ENCODE results near the gene KCNQ1OT1.
"Not testable (repeated sequence)": the region's sequence is repeated elsewhere in the genome, so short reads cannot be mapped to it uniquely, and the experiment has no call there.

KCNQ1OT1 gene

DNA sequence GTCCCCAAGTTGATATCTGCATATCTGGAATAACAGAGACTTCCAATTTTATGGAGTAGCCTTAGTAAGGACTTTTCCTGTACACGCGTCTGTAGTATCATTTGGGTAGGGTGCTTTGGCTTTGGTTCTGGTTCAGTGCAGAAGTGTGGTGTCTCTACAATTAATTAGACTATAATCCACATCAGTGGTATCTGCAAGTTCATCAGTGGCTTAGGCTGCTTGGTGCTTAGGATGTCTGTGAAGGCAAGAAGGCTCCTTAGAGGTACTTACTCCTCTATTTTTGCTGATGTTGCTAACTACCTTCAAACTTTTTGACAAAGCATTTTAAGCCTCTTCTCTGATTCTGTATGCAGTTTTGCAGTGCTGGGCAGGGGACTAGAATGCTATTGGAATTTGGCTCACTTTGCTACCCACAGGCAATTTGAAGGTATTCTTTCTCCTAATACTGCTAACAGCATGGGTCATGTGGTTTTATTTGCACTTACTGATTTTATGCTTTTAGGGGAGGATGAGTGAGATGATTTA is 49.4 kb downstream of the KCNQ1OT1 start:
- no peak for DNase-seq

GRCh38 chr11:2649848-2650247 is 49.9 kb downstream of the KCNQ1OT1 start:
- DNase-seq, result no peak

DNA sequence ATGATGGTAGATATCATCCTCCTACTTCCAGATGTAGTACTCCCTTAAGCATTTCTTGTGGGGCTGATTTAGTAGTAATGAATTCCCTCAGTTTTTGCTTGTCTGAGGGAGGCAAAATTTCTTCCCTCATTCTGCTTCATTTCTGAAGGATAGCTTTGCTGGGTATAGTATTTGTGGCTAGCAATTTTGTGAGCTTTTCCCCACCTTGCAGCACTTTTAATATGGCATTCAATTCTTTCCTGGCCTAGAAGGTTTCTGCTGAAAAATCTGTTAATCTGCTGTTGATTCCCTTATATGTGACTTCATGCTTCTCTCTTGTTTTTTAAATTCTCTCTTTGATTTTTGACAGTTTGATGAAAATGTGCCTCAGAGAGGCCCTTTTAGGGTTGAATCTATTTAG is 50.4 kb downstream of the KCNQ1OT1 start:
- DNase-seq, result no peak

DNA sequence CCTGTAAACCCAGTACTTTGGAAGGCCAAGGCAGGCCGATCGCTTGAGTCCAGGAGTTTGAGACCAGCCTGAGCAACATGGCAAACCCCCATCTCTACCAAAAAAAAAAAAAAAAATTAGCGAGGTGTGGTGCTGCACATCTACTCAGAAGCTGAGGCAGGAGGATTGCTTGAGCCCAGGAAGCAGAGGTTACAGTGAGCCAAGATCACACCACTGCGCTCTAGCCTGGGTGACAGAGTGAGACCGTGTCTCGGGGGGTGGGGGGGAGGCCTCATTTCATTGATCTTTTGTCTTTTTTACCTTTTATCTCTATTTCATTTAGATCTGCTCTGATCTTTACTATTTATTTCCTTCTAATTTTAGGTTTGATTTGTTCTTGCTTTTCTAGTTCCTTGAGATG is 51.8 kb downstream of the KCNQ1OT1 start:
- no peak for DNase-seq

GRCh38 chr11:2647167-2647566 is 52.6 kb downstream of the KCNQ1OT1 start:
- no peak for DNase-seq

DNA sequence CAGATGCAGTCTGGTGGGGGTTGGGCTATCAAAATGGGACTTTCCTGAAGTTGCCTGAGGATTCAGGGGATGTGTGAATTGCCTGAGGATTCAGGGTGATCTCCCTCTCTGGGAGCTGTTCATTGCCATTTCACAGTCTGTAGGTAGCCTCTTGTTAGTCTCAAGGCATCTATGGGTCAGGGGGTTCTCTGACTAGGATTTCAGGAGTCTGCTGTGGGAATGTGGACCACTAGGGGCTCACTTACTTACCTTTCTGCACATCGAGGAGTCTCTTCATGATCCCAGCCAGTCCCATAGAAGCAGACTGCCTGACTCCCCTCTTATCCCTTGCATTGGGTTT is 54.0 kb downstream of the KCNQ1OT1 start:
- DNase-seq, result no peak

DNA sequence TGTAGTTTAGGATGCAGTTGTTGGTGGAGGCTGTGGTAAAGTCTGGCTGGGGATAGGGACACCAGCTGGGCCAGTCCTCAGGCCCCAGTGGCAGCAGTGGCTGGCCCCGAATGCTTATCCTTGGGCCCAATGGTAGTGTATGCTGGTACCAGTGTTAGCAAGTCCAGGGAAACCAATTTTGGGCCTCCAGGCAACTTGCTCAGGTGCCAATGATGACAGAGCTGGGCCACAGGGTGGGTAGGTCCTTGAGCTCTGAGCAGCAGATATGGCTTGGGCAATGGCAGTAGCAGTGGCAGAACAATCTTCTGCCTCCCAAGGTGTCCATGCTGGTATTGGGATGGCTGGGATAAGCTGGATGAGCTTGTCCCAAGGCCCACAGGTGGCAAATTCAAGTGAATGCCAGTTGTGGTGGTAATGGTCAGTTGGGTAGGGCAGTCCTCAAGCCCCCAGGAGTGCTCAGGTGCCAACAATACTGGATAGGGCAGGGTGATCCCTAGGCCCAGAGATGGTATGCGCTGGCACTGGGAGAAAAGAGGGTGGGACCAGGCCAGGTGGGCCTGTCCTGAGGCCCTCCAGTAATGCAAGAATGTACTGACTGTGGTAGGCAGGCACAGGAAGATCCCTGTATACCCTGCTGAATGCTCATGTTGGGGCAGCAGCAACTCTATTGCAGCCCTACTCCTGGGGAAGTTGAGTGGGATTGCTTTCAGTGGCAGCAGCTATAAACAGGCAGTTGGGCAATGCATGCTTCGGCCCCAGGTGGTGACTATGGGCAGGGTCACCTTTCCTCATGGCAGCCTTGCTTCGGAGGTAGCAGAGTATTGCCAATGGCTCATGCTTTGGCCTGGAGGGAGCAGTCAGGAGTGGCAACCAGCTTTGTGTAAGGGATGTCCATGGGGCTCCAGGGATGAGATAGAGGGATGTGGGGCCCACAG is 54.7 kb downstream of the KCNQ1OT1 start:
- DNase-seq, result no peak

GRCh38 chr11:2643746-2644145 is 56.0 kb downstream of the KCNQ1OT1 start:
- DNase-seq, result no peak

DNA sequence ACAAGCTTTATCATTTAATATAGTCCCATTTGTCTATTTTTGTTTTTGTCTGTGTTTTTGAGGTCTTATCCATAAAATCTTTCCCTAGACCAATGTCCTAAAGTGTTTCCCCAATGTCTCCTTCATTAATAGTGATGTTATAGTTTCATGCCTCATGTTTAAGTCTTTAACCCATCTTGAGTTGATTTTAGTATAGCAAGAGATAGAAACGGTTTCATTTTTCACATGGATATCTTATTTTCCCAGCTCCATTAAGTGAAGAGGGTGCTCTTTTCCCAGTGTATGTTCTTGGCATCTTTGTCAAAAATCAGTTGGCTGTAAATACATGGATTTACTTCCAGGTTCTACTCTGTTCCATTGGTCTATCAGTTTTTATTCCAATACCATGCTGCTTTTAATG is 58.2 kb downstream of the KCNQ1OT1 start:
- DNase-seq, result no peak

DNA sequence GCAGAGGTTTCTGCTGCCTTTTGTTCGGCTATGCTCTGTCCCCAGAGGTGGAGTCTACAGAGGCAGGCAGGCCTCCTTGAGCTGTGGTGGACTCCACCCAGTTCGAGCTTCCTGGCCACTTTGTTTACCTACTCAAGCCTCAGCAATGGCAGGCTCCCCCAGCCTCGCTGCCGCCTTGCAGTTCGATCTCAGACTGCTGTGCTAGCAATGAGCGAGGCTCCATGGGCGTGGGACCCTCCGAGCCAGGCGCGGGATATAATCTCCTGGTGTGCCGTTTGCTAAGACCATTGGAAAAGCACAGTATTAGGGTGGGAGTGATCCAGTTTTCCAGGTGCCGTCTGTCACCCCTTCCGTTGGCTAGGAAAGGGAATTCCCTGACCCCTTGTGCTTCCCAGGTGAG is 60.0 kb downstream of the KCNQ1OT1 start:
- DNase-seq, result not testable (repeated sequence)

DNA sequence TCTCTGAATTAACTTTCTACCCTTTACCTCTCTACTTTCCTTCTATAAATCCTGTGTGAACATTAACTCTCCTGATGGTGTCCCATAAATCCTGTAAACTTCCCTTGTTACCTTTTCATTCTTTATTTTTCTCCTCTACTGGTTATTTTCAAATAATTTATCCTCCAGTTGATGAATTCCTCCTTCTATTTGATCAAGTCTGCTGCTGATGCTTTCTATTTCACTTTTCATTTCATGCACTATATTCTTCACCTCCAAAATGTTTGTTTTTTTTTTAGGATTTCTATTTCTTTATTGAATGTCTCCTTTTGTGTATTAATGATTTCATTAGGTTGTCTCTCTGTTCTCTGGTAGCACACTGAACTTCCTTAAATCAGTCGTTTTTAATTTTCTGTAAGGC is 68.6 kb downstream of the KCNQ1OT1 start:
- no peak for DNase-seq

GRCh38 chr11:2630679-2631078 is 69.1 kb downstream of the KCNQ1OT1 start:
- no peak for DNase-seq

DNA sequence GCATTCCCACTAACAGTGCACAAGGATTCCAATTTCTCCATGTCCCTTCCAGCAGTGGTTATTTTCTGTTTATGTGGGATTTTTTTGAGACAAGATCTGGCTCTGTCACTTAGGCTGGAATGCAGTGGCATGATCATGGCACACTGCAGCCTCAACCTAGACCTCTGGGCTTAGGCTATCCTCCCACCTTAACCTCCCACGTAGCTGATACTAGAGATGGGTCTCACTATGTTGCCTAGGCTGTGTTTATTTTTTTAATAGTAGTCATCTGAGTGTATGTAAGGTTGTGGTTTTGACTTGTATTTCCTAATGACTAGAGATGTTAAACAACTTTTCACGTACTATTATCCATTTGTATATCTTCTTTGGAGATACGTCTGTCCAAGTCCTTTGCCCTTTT is 74.6 kb downstream of the KCNQ1OT1 start:
- no peak for DNase-seq

GRCh38 chr11:2621894-2622293 is 77.9 kb downstream of the KCNQ1OT1 start:
- no peak for DNase-seq

GRCh38 chr11:2612884-2613571 is 86.8 kb downstream of the KCNQ1OT1 start:
- no peak for DNase-seq

DNA sequence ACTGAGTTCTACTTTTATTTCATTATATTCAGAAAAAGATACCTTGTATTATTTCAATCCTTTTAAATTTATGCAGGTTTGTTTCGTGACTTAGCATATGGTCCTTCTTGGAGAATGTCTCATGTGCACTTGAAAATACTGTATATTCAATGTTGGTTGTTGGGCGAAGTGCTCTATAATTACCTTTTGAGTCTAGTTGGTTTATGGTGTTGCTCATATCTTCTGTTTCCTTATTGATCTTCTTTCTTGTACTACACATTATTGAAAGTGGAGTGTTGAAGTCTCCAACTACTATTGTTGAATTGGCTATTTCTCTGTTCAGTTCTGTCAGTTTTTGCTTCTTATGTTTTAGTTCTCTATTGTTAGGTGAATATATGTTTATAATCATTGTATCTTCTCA is 90.4 kb downstream of the KCNQ1OT1 start:
- DNase-seq, result no peak

GRCh38 chr11:2599561-2600189 is 100.1 kb downstream of the KCNQ1OT1 start:
- no peak for DNase-seq

DNA sequence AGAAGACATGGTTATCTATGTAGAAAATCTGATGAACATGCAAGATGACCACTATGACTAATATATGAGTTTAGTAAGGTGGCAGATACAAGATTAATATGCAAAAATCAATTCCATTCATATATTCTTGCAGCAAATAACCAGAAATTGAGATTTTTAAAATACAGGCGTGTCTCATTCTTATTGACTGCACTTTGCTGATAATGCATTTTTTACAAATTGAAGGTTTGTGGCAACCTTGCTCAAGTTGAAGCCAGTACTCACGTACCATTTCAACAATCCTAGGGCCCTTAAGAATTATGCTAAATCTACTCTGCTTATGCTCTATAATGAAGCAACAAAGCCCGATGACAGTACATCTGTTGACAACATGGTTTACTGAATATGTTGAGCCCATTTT is 104.6 kb downstream of the KCNQ1OT1 start:
- no peak for DNase-seq

- no peak for DNase-seq
Observed at GRCh38 chr11:2594267-2594666, 105.5 kb downstream of the KCNQ1OT1 start.

- DNase-seq, result no peak
Observed at GRCh38 chr11:2593393-2593950, 106.3 kb downstream of the KCNQ1OT1 start.

DNA sequence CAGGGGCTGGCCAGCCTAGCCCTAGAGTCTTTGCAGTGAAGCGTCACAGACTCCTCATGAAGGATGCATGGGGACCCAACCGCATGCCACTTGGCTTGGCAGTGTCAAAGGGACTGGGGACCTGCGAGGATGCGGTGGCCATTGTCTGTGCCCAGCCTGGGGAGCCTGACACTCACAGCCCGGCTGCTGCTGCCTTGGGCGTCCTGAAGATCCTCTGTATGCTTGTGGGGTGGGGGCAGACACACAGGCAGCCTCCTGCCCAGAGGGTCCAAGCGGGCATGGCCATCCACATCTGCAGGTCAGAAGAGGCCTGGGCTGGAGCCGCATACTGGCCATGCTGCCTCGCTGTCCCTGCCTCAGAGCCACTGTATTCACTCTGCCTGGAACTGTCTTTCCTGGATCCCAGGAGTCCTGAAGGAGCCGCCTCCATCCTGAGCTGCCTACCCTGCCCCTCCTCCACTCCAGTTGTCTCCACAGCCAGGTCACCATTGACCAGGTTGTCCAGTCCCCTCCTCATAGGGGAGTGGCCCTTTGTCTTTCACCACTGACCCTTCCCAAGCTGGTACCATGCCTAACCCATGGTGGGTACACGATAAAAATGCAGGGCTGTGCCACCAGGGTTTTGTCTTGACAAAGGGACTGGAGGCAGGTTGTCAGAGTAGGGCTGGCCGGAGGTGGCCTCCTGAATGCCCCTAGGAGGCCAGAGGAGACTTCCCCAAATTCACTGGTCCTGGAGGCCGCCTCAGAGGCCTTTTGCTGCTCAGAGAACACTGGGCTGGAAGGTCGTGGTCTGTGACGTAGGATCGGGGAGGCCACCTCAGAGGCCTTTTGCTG is 107.0 kb downstream of the KCNQ1OT1 start:
- no peak for DNase-seq

- no peak for DNase-seq
Observed at GRCh38 chr11:2591805-2592204, 108.0 kb downstream of the KCNQ1OT1 start.
